HG02588 (cell line): ENCODE measurements around the gene ST3GAL5.

ENCODE experiments used
- ATAC-seq: cut with Tn5 transposase; IDR thresholded peaks from one replicate; pipeline ENCODE4 v1.9.1; 2021; ENCODE audit warnings: mild to moderate bottlenecking, moderate library complexity; ENCODE audit not compliant: unreplicated experiment

Gene ST3GAL5

DNA sequence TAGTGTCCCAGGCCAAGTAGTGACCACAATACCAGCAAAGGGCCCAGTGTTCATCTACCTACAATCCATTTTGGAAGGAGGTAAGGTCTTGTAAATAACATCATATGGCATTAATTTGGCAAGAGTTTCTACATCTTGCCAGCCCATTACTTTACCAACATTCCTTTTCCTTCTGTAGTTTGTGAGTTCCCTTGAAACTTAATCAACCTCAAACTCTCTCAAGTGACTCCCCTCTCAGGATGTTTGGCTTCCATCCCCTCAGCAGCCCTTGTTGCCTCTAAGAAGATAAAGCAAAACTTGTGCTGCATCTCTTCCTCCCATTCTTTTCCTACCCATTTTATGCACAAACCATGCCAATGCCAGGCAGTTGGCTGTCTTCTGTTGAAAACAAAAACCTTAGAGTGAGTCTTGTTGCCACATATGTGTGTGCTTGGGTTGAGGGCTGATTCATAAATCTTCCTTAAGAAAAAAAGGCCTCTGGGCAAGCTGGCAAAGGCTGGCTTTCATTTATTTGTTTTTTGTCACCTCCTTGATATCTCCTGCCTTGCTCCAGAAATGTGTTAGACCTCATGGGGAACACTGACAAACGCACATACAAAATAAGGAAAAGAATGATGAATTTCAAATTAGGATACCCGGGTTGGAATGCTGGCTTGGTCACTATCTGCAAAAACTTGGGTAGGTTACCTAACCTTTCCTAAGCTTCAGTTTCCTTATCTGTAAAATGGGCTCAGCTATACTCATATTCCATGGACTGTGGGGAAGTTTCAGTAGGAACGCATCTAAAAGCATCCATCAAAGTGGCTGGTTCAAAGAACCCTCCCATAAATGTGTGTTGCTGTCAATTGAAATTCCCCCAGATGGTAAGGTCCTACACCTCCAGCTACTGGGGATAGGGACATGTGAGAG, 29.4 kb upstream of the ST3GAL5 start:
- ATAC-seq: no peak

GRCh38 chr2:85915606-85916303, 27.0 kb upstream of the ST3GAL5 start:
- ATAC-seq: no peak

DNA sequence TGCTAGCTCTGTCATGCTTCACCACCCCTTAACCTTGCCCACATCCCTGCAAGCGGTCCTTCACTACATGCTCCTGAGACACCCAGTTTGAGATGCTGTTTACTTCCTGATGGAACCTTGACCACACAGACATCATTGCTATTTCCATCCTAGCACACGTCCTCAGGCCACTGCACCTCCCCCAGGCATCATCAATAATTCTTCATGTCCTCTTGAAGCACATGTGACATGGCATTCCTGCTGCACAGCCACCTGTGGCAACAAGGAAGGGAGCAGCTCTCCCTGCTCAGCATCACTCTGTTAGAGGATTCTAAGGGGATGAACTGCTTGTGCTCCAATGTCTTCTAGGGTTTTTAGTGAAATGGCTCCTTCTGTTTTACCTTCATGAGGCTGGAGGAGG, 26.1 kb upstream of the ST3GAL5 start:
- ATAC-seq: no peak

- ATAC-seq: no peak
These were observed 25.4 kb upstream of the ST3GAL5 start for GRCh38 chr2:85913884-85914881.

DNA sequence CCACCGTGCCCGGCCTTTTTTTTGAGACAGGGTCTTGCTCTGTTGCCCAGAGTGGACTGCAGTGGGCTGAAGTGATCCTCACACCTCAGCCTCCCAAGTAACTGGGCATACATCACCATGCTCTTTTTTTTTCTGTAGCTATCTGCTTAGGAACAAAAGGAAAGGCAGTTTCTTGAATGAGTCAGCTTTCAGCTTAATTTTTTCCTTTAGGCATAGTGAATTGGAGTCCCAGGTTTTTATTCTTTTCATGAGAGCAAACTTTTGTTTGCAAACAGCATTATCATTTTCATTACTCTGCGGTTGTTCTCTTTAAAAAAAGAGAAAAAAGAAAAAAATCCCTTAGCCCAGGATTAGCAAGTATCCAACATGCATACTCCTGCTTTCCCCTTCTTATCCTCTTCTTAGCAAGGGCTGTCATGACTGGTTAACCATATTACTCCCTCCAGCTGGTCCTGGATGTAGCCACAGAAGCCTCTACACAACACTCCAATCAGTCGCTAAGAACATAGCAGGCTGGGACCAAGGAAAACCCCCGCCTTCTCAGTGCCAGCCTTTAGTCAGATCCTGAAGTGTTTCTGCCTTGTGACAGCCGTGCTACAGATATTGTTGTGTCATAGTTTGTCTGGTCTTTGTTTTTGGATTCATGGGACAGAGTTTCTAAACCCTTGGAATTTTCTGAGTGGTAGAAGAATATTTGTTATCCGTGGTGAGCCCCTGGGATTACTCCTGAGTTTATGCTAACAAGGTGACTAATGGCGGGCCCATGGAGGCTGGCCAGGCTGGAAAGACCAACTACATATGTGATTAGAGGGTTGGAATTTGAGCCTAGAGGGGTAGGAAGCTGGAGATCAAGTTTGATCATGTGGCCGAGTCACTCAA, 23.3 kb upstream of the ST3GAL5 start:
- no peak for ATAC-seq

- ATAC-seq: no peak
These were observed 22.3 kb upstream of the ST3GAL5 start for GRCh38 chr2:85911097-85911496.

DNA sequence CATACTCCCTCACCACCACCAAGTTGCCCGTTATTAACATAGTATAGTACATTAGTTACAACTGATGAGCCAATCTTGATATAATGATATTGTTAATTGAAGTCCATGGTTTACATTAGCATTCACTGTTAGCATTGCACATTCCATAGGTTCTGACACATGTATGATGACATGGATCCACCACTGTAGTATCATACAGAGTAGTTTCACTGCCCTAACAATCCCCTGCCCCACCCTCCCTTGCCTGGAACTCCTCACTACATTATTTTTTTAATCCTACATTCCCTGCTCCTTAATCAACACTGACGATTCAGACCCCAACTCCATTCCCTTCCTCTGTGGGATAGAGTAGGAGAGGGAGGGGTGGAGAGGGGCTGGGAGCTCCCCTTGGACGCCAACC, 20.2 kb upstream of the ST3GAL5 start:
- ATAC-seq: no peak

- ATAC-seq: no peak
These were observed 19.7 kb upstream of the ST3GAL5 start for GRCh38 chr2:85908506-85908905.

- no peak for ATAC-seq
These were observed 18.9 kb upstream of the ST3GAL5 start for GRCh38 chr2:85907671-85908157.

DNA sequence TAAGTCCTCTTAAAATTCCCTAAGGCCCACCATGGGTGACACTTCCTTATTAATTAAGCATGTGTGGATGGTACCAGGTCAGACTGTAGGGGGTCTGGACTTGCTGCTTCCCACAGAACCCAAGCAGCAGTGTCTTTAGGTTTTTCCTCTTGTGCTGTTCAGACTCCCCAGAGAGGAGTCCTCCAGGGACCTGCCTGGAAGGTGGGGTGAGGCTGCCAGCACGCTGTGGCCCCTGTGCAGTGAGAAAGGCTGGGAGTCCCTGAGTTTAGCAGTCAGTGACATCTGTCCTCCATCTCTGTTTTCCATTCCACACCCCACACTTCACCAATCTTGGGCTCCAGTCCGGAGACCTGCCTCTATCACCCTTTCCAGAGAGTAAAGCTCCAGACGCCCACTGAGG, 18.0 kb upstream of the ST3GAL5 start:
- ATAC-seq: no peak

DNA sequence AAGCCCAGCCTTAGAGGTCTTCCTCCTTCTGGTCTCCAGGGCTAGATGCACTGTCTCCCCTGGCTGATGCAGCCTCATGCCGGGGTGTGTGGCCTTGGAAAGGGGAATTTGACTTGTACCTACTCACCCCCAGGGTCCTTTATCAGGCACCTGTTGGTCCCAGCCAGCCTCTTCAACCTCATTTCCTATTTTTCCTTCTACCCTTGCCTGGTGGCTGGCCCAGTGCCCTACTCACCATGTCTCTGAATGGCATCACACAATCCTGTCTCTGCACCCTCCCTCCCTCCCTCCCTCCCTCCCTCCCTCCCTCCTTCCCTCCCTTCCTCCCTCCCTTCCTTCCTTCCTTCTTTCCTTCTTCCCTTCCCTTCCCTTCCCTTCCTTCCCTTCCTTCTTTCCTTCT, 17.1 kb upstream of the ST3GAL5 start:
- no peak for ATAC-seq

- ATAC-seq: no peak
These were observed 16.4 kb upstream of the ST3GAL5 start for GRCh38 chr2:85905187-85905666.

DNA sequence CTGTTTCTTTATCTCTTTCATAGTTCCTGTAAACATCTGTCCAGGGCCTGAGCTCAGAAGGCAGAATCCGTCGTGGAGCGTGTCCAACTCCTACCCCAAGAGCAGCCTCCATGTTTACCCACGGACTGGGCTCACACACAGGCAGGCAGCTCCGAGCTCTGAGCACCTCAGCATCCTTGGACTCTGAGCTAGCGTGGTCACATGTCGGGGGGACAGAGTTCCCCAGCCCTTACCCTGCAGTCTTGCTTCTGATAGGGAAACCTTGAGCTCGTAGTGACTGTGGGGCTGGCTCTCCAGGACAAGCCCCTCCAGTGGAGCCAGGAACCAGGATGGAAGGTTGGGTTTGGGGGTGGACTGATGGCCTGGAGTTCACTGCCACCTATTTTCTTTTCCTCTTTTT, 15.1 kb upstream of the ST3GAL5 start:
- ATAC-seq: no peak

DNA sequence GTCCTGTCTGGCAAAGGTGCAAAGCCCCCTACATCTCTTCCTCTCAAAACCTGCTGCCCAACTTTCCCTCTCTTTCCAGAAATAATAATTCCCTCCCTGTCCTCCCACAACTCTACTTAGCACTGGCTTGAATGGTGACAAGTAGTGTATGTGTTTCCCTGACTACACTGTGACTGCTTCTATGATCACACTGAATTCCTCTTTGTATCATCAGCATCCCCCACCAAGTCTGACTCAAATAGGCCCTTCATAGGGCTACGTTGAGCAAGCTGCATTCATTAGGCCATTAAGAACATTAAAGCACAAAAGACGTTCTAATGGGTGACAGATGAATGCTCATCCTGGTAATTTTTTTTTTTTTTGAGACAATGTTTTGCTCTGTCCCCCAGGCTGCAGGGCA, 13.7 kb upstream of the ST3GAL5 start:
- no peak for ATAC-seq

GRCh38 chr2:85901155-85901554, 12.4 kb upstream of the ST3GAL5 start:
- no peak for ATAC-seq

DNA sequence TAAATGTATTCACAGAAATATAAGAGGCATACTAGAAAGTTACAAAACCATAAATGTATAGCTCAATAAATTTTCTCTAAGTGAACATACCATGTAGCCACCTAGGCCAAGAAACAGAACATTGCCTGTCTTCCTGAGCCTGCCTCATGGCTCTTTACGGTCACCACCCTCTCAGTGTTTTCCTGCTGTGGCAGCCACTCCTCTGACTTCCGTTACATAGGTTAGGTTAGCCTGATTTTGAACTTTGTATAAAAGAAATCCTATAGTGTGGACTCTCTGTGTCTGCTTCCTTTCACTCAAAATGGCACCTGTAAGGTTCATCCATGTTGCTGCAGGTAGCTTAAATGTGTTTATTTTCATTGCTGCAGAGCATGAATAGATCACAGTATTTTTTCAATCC, 11.6 kb upstream of the ST3GAL5 start:
- no peak for ATAC-seq

DNA sequence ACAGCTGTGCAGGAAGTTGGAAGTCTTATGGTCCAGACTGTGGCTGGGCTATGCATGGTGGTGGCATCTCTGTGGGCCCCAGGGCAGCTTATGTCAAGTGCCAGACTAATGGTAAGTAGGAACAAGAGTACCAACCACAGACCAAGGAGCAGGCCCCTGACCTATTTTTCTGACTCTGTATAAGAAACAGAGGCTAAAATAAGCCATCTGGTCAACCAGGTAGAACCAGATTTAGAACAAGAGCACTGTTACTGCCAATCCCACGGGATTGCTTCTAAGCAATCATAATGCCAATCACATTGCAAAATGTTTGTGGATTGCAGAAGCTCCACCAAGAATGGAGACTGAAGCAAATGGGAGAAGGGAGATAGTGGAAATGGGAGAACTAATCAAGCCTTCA, 11.1 kb upstream of the ST3GAL5 start:
- no peak for ATAC-seq

DNA sequence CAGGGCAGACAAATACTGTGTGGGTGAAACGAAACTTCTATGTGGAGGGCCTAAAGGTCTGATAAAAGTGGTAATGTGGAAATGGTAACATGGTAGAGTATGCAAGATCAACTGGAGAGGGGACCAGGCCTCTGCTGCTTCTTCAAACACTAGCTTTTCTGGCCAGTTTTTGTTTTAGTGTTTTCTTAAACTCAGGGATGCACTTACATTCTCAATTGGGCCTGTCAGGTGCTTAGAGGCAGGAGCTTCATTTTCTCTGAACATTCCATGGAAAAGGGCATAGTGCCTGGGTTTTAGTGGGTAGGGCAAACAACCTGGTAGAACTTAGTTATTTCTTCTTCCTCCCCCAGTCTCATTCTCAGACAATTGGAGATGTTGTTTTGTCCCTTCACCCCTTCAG, 10.5 kb upstream of the ST3GAL5 start:
- ATAC-seq: no peak

GRCh38 chr2:85898881-85899280, 10.1 kb upstream of the ST3GAL5 start:
- no peak for ATAC-seq
